ENCODE results near the gene KAZN. TPM values are rescaled to one million over a fixed set of nuclear protein-coding genes. Genes with fewer than 3 reads are reported as not detected.

The KAZN gene
- total RNA-seq, 1 experiment from 2014 or later: 2.4 TPM

GRCh38 chr1:15137809-15138208 lies 539.3 kb downstream of the KAZN start:
- no peak for TF ChIP-seq CTCF (IDR thresholded peaks at IDR 0.05; ENCODE audit: insufficient read depth in 1 of 2, low read depth in 1 of 2, low read length in 1 of 2, severe bottlenecking in 1 of 2, unreplicated experiment in 1 of 2)
- H3K27me3 Mint-ChIP-seq (ENCODE audit: insufficient read depth, unreplicated experiment): no peaks in the 10 kb centered on the region
- ChIA-PET CTCF (no interaction called here), POLR2A (no interaction called here)
- no peaks in the 10 kb centered on the region for H3K36me3 Mint-ChIP-seq (ENCODE audit: insufficient read depth, unreplicated experiment)
- H3K4me3 ChIP-seq (ENCODE audit: low read depth, low read length): no peak overlapping the region
- no peaks in the 10 kb centered on the region for H3K27me3 ChIP-seq (replicated peaks; ENCODE audit: control insufficient read depth, insufficient read depth, low read length)
- H3K27ac Mint-ChIP-seq (ENCODE audit: unreplicated experiment): no peak overlapping the region
- H3K9me3 ChIP-seq: no peaks in the 10 kb centered on the region
- DNase-seq: no peak
- H3K9me3 Mint-ChIP-seq (ENCODE audit: unreplicated experiment): no peaks in the 10 kb centered on the region
- H3K4me3 Mint-ChIP-seq (ENCODE audit: unreplicated experiment): no peak overlapping the region
- intact Hi-C loops (cut with micrococcal nuclease; ENCODE audit: unreplicated experiment): no loop called here
- no peaks in the 10 kb centered on the region for H3K36me3 ChIP-seq (ENCODE audit: control insufficient read depth, insufficient read depth, low read length)
- H3K4me1 ChIP-seq: peaks cover 13% of the 10 kb centered on the region
- no TSS peak for BruUV-seq (replicated peaks)
- H3K4me1 Mint-ChIP-seq (ENCODE audit: low read depth, unreplicated experiment): peaks cover 23% of the 10 kb centered on the region

- H3K27me3 ChIP-seq (replicated peaks; ENCODE audit: control insufficient read depth, insufficient read depth, low read length): no peaks in the 10 kb centered on the region
- TF ChIP-seq CTCF (IDR thresholded peaks at IDR 0.05; ENCODE audit: insufficient read depth in 1 of 2, low read depth in 1 of 2, low read length in 1 of 2, severe bottlenecking in 1 of 2, unreplicated experiment in 1 of 2): no peak
- H3K27me3 Mint-ChIP-seq (ENCODE audit: insufficient read depth, unreplicated experiment): no peaks in the 10 kb centered on the region
- no peaks in the 10 kb centered on the region for H3K36me3 ChIP-seq (ENCODE audit: control insufficient read depth, insufficient read depth, low read length)
- intact Hi-C loops (cut with micrococcal nuclease; ENCODE audit: unreplicated experiment): loop anchor here (1.0 kb wide), 2 partner anchors 12 to 49 kb away; no protein-coding TSS in a partner anchor
- H3K4me3 ChIP-seq (ENCODE audit: low read depth, low read length): no peak overlapping the region
- POLR2A ChIA-PET: interaction anchor here (1.2 kb wide), 1 partner anchor 12 kb away, joined by 4 read pairs; no protein-coding TSS in a partner anchor
- H3K4me1 ChIP-seq: peaks cover 8% of the 10 kb centered on the region
- H3K4me1 Mint-ChIP-seq (ENCODE audit: low read depth, unreplicated experiment): peaks cover 23% of the 10 kb centered on the region
- CTCF ChIA-PET: interaction anchor here (0.6 to 1.2 kb wide), 2 partner anchors 12 to 133 kb away, joined by 3 to 4 read pairs; no protein-coding TSS in a partner anchor
- H3K36me3 Mint-ChIP-seq (ENCODE audit: insufficient read depth, unreplicated experiment): no peaks in the 10 kb centered on the region
- peak overlapping the region; percentile 66 for H3K27ac Mint-ChIP-seq (ENCODE audit: unreplicated experiment)
- no peaks in the 10 kb centered on the region for H3K9me3 ChIP-seq
- no peak overlapping the region for H3K4me3 Mint-ChIP-seq (ENCODE audit: unreplicated experiment)
- DNase-seq: peak; percentile 88 to 93
- no peaks in the 10 kb centered on the region for H3K9me3 Mint-ChIP-seq (ENCODE audit: unreplicated experiment)
- BruUV-seq (replicated peaks): no TSS peak
These were observed 541.3 kb downstream of the KAZN start for GRCh38 chr1:15139654-15140350.

- Mint-ChIP-seq H3K27ac (ENCODE audit: unreplicated experiment) (no peak overlapping the region), H3K9me3 (ENCODE audit: unreplicated experiment) (no peaks in the 10 kb centered on the region), H3K27me3 (ENCODE audit: insufficient read depth, unreplicated experiment) (no peaks in the 10 kb centered on the region), H3K4me3 (ENCODE audit: unreplicated experiment) (no peak overlapping the region), H3K36me3 (ENCODE audit: insufficient read depth, unreplicated experiment) (no peaks in the 10 kb centered on the region), H3K4me1 (ENCODE audit: low read depth, unreplicated experiment) (peaks cover 27% of the 10 kb centered on the region)
- Histone ChIP-seq H3K9me3 (no peaks in the 10 kb centered on the region), H3K4me1 (peaks cover 8% of the 10 kb centered on the region), H3K27me3 (replicated peaks; ENCODE audit: control insufficient read depth, insufficient read depth, low read length) (no peaks in the 10 kb centered on the region), H3K36me3 (ENCODE audit: control insufficient read depth, insufficient read depth, low read length) (no peaks in the 10 kb centered on the region), H3K4me3 (ENCODE audit: low read depth, low read length) (no peak overlapping the region)
- no TSS peak for BruUV-seq (replicated peaks)
- intact Hi-C loops (cut with micrococcal nuclease; ENCODE audit: unreplicated experiment): no loop called here
- no peak for TF ChIP-seq CTCF (IDR thresholded peaks at IDR 0.05; ENCODE audit: insufficient read depth in 1 of 2, low read depth in 1 of 2, low read length in 1 of 2, severe bottlenecking in 1 of 2, unreplicated experiment in 1 of 2)
- no peak for DNase-seq
- CTCF ChIA-PET: no interaction called here
- POLR2A ChIA-PET: no interaction called here
These were observed 543.6 kb downstream of the KAZN start for GRCh38 chr1:15141935-15142539.

All from Caco-2 (cell line).